HG03108 (cell line): Measurements from ENCODE around the gene TACC2.
"Not testable (repeated sequence)": the region's sequence is repeated elsewhere in the genome, so short reads cannot be mapped to it uniquely, and the experiment has no call there.

Experiments used
- ATAC-seq: cut with Tn5 transposase; IDR thresholded peaks from one replicate; pipeline ENCODE4 v1.9.1; 2021; ENCODE audit warnings: moderate library complexity; ENCODE audit not compliant: unreplicated experiment

TACC2 gene

GRCh38 chr10:121976607-121977006 is 12.4 kb upstream of the TACC2 start:
- no peak for ATAC-seq

GRCh38 chr10:121978511-121978910 is 10.5 kb upstream of the TACC2 start:
- ATAC-seq = no peak

GRCh38 chr10:121981346-121981745 is 7.6 kb upstream of the TACC2 start:
- no peak for ATAC-seq

GRCh38 chr10:121983852-121984251 is 5.1 kb upstream of the TACC2 start:
- ATAC-seq = no peak

GRCh38 chr10:121984463-121984862 is 4.5 kb upstream of the TACC2 start:
- no peak for ATAC-seq

- no peak for ATAC-seq
Measured at GRCh38 chr10:121990015-121990677, 1.2 kb downstream of the TACC2 start.

GRCh38 chr10:121991727-121992126 is 2.8 kb downstream of the TACC2 start:
- not testable (repeated sequence) for ATAC-seq

- no peak for ATAC-seq
Measured at GRCh38 chr10:121994429-121994941, 5.5 kb downstream of the TACC2 start.

- ATAC-seq = no peak
Measured at GRCh38 chr10:121998462-121998861, 9.5 kb downstream of the TACC2 start.

- no peak for ATAC-seq
Measured at GRCh38 chr10:121999301-121999700, 10.3 kb downstream of the TACC2 start.

- no peak for ATAC-seq
Measured at GRCh38 chr10:122001698-122002097, 12.7 kb downstream of the TACC2 start.

- no peak for ATAC-seq
Measured at GRCh38 chr10:122007415-122007814, 18.5 kb downstream of the TACC2 start.

GRCh38 chr10:122010405-122011050 is 21.6 kb downstream of the TACC2 start:
- ATAC-seq = no peak

GRCh38 chr10:122012731-122013130 is 23.8 kb downstream of the TACC2 start:
- ATAC-seq = no peak

GRCh38 chr10:122013311-122013780 is 24.4 kb downstream of the TACC2 start:
- ATAC-seq = no peak

GRCh38 chr10:122014652-122015248 is 25.8 kb downstream of the TACC2 start:
- no peak for ATAC-seq

- not testable (repeated sequence) for ATAC-seq
Measured at GRCh38 chr10:122017926-122018325, 29.0 kb downstream of the TACC2 start.

- ATAC-seq = no peak
Measured at GRCh38 chr10:122018491-122018890, 29.5 kb downstream of the TACC2 start.

GRCh38 chr10:122018951-122019413 is 30.0 kb downstream of the TACC2 start:
- ATAC-seq = no peak

GRCh38 chr10:122019414-122019975 is 30.5 kb downstream of the TACC2 start:
- no peak for ATAC-seq

- no peak for ATAC-seq
Measured at GRCh38 chr10:122020226-122020625, 31.3 kb downstream of the TACC2 start.
